G401.6 (cell line): ENCODE data around the gene ALDH1B1.
"Not testable (repeated sequence)": the region's sequence is repeated elsewhere in the genome, so short reads cannot be mapped to it uniquely, and the experiment has no call there.

Experiments
- FAIRE-seq: peaks from 2 replicates; lab custom pipeline; 2012; peaks lifted over from hg19 to GRCh38; lab: Jason Lieb, UNC

ALDH1B1 gene

DNA sequence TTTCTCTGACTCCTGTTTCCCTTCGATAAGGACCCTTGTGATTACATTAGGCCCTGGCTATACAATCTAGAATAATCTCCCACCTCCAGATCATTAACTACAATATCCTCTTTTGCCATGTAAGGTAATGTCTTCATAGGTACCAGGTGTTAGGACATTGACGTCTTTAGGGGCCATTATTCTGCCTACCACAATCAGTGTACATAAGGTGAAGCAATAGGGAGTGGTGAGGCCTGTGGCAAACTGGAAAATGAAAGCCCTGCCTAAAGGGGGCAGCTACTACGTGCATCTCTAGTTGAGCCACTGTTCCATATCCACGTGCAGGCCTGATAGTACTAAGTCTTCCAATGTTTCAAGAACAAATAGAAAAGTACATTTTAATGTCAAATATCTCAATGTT, 4.8 kb upstream of the ALDH1B1 start:
- FAIRE-seq, result no peak

GRCh38 chr9:38388283-38389223, 3.9 kb upstream of the ALDH1B1 start:
- no peak for FAIRE-seq

- no peak for FAIRE-seq
Measured at GRCh38 chr9:38389313-38389712, 3.2 kb upstream of the ALDH1B1 start.

- no peak for FAIRE-seq
Measured at GRCh38 chr9:38390442-38390841, 2.1 kb upstream of the ALDH1B1 start.

DNA sequence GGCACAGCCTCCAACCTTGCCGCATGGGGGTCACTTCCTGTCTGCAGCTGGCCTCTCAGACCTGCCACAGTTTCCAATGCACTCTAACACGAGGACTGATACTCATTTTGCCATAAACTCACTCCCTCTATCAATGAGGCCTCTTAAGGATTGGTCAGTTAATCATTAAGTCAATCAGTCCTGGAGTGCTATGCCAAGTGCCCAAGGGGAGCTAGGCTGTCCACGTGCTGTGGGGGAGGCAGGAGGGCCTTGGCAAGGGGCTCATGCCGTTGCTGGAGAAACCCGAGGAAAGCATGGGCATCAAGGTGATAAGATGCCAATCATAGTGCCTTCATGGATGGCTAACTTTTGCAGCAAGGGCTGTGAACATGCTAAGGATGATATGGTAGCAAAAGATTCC, 1.7 kb upstream of the ALDH1B1 start:
- no peak for FAIRE-seq

- no peak for FAIRE-seq
Measured at GRCh38 chr9:38391278-38392118, 1.0 kb upstream of the ALDH1B1 start.

GRCh38 chr9:38393128-38393796, 760 bp downstream of the ALDH1B1 start:
- no peak for FAIRE-seq

DNA sequence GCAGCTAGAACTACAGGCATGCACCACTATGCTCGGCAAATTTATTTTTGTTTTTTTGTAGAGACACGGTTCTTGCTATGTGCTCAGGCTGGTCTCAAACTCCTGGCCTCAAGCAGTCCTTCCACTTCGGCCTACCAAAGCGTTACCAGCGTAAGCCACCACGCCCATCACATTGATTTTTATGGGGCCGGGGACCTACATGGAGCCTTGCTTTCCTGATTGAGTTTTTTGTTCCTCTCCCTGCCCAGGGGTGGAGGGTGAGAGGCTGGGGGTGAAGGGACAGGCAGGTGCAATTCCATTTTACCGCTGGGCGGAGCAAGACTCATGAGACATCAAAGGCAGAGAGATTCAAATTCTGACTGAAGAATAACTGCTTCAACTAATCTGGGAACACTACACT, 1.9 kb downstream of the ALDH1B1 start:
- no peak for FAIRE-seq

- FAIRE-seq, result no peak
Measured at GRCh38 chr9:38395653-38396370, 3.3 kb downstream of the ALDH1B1 start.

GRCh38 chr9:38396371-38396671, 3.8 kb downstream of the ALDH1B1 start:
- FAIRE-seq, result no peak

DNA sequence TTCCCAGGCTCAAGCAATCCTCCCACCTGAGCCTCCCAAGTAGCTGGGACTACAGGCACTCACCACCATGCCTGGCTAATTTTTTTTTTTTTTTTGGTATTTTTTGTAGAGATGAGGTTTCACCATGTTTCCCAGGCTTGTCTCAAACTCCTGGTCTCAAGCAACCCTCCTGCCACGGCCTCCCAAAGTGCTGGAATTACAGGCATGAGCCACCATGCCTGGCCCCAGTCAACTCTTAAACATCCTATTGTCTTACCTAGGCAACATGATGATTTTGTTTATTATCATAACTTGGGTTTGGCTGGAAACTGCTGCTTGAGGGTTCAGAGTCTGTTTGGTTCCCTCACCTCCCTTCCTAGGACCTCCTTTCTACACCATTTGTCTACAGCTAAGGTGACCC, 6.7 kb downstream of the ALDH1B1 start:
- FAIRE-seq, result not testable (repeated sequence)

DNA sequence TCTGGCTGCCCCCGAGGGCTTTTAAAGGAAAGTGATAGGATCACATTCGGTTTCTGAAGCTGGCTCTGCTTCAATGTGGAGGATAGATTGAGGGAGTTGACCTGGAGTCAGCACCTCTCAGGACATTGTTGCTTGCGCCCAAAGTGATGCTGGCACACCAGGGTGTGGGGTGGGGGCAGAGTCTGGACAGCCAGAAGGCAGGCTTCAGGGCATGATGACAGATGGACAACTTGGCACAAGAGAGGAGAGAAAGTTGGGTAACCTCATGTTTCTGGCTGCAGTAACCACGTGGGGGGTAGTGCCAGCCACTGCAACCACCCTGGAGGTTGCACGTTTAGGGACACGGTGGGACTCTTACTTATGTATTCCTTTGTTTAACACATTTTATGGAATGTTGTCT, 9.5 kb downstream of the ALDH1B1 start:
- no peak for FAIRE-seq

DNA sequence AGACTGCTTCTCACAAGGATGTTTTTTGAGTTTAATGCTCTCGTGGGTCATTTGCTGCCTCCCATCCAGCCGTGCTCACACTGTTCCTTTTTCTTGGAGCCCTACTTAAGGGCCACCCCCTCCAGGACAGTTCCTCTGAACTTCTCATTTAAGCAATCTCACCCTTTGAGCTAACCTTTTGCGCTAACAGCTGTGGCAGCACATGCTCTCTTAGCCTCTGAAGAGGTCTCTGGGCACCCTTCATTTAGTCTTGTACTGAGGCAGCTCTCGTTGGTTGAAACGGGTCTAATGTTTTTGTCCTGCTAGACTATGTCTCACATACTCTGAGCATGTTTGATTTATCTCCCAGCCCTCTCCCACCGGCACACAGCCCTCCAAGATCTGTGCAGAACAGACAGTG, 11.8 kb downstream of the ALDH1B1 start:
- FAIRE-seq, result no peak

DNA sequence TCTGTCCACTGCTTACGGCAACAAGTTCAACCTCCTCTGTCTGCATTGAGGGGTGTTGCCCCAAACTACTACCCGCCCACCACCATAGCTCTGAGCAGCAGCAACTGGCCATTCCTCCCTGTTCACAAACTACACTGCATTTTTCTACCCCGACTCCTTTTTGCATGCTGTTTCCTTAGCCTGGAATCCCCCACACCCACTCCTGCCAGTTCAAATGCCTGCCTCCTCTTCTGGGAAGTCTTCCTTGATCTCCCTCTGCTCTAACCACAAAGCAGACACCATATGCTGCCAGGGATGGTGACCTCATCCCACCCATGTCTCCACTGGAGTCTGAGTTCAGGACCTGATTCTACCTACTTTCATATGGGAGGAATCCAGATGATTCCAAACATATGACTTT, 13.3 kb downstream of the ALDH1B1 start:
- no peak for FAIRE-seq

DNA sequence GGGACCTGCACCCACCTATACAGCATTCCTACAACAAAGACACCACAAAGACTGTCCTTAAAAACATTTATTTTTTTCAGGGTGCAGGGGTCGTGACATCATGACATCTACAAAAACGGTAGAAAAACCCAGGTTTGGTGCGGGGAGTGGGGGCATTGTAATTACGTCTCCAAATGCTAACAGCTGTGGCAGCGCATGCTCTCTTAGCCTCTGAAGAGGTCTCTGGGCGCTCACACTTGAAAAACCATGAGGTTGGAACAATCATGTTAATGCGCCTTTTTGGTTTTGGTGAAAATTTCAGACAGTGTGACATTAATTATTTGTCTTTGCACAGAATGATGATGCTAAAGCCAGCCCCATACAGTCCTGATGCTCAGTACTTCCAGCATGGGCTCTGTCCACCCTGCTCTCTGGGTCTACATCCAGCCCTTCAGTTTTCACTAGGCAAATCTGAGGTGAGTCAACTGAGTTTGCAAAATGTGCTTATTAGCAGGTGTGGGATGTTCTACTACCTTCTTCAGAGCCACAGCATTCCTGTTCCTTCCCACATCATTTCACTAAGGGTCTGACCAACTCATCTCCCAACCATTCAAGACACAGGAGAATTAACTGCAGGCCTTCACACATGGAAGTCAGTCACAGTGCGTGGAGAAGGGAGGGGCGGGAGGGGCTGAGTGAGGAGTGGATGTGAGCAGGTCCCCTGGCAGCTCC, 14.1 kb downstream of the ALDH1B1 start:
- no peak for FAIRE-seq

DNA sequence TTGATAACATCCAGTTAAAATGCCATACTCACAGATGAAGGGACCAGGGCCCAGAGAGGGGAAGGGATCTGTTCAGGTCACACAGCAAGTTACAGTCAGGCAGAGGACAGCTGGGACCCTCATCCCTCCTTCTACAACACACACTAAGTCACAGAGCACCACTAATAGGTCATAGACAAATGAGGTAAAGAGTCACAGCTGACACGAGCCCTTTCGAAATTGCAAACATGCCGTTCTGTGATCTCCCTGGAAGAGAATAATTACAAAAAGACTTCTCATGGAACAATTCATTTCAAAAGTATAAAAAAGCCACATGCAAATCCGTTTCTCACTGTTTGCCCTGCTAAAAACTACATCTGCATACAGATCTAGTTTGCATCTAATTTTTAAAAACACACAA, 16.2 kb downstream of the ALDH1B1 start:
- no peak for FAIRE-seq

GRCh38 chr9:38412751-38413150, 20.2 kb downstream of the ALDH1B1 start:
- no peak for FAIRE-seq

DNA sequence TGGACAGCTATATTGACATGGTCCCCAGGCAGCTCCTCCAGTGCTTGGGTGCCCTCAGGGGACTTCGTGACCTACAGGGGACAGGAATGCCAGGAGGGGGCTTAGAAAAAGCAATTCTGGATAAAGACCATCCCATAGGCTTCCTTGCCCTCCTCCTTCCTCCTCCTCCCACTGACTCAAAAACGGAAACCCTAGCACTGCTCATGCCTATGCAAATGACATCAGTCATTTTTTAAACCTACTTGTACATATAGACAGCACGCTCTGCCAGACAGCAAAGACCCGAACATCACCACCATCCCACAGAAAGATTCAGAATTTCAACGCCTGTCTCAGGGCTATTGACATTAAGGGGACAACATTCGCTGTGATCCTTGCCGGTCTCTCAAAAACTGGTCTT, 20.8 kb downstream of the ALDH1B1 start:
- FAIRE-seq, result no peak

- no peak for FAIRE-seq
Measured at GRCh38 chr9:38414040-38414723, 21.7 kb downstream of the ALDH1B1 start.

DNA sequence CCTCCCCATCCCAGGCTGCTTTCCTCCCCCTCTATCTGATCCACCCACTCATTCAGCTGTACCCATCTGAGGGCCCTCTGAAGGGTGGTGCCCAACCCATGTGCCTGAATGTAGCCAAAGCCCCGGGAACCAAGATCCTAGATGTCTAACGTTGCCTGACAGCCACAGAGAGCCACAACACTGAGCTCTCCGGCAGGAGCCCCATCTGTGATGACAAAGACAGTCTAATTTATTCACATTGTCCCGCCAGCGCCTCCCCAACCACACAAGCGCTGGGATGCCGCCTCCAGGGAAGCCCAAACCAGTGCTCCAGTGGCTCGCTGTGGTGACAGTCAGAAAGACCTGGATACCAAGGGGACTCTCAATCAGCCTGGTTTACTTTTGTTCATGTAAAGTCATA, 23.4 kb downstream of the ALDH1B1 start:
- FAIRE-seq, result no peak

- FAIRE-seq, result no peak
Measured at GRCh38 chr9:38416461-38416860, 24.0 kb downstream of the ALDH1B1 start.
